Sigmoid colon (tissue), 4 donors: ENCODE data around the gene RRP1.

Experiments used
- POLR2A ChIP-seq, 2 donors: fragments of 450-650 bp; IDR thresholded peaks; one replicate each; pipeline ENCODE4 v1.6.1; 2016; ENCODE audit warnings: antibody characterized with exemption in 2 of 2, mild to moderate bottlenecking in 2 of 2, moderate library complexity in 2 of 2
- POLR2AphosphoS5 ChIP-seq, 4 donors: sonication (generic); formaldehyde crosslinking; IDR thresholded peaks; one replicate each; pipeline ENCODE4 v1.6.1; 2017; ENCODE audit warnings: antibody characterized with exemption in 4 of 4
- TF ChIP-seq, protein P1 (sequence below), 4 experiments: fragments of 450-650 bp in 3 of 4; fragments of 200-600 bp in 1 of 4; IDR thresholded peaks; one replicate each; pipeline ENCODE4 v1.5.1; 2016 to 2019; ENCODE audit warnings: antibody characterized with exemption in 4 of 4, mild to moderate bottlenecking in 3 of 4, moderate library complexity in 2 of 4

DNA sequence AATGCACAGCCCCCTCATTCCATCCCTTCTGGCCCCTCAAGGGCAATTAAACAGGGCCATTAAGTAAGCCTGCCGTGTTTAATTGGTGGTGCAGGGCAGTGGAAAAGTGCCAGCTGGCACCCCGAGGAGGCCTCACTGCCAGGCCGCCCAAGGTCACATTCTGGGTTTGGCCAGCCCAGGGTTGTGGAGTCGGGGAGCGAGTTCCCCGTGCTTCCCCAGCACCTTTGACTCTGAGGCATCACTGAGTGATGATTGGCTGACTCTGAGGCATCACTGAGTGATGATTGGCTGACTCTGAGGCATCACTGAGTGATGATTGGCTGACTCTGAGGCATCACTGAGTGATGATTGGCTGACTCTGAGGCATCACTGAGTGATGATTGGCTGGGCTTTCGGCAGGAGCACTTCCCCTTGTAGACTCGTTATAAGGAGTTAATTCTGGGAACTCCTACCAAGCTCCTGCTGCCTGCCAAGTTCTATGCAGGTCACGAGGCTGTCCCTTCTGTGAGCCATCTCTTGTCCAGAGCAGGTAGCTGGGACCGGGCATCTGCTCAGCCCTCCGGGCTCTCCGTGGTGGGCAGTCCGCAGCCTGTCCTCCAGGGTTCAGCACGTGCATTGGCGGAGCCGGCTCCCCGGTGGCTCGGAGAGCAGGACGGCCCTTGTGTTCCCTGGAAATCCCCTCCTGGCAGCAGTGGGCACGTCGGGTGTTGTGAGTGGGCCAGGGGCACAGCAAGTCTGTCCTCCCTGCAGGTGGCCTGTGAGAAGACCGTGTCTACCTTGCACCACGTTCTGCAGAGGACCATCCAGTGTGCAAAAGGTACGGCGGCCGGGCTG lies 34.2 kb upstream of the RRP1 start:
- TF ChIP-seq, protein P1, sequence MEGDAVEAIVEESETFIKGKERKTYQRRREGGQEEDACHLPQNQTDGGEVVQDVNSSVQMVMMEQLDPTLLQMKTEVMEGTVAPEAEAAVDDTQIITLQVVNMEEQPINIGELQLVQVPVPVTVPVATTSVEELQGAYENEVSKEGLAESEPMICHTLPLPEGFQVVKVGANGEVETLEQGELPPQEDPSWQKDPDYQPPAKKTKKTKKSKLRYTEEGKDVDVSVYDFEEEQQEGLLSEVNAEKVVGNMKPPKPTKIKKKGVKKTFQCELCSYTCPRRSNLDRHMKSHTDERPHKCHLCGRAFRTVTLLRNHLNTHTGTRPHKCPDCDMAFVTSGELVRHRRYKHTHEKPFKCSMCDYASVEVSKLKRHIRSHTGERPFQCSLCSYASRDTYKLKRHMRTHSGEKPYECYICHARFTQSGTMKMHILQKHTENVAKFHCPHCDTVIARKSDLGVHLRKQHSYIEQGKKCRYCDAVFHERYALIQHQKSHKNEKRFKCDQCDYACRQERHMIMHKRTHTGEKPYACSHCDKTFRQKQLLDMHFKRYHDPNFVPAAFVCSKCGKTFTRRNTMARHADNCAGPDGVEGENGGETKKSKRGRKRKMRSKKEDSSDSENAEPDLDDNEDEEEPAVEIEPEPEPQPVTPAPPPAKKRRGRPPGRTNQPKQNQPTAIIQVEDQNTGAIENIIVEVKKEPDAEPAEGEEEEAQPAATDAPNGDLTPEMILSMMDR (IDR thresholded peaks at IDR 0.05): no peak
- TF ChIP-seq POLR2A (IDR thresholded peaks at IDR 0.05) (no peak), POLR2AphosphoS5 (IDR thresholded peaks at IDR 0.05) (no peak)
